ENCODE measurements around the gene PTTG1IP2.
A peak's percentile ranks its signal among the peaks of the same experiment; 100 is the strongest.

The PTTG1IP2 gene

DNA sequence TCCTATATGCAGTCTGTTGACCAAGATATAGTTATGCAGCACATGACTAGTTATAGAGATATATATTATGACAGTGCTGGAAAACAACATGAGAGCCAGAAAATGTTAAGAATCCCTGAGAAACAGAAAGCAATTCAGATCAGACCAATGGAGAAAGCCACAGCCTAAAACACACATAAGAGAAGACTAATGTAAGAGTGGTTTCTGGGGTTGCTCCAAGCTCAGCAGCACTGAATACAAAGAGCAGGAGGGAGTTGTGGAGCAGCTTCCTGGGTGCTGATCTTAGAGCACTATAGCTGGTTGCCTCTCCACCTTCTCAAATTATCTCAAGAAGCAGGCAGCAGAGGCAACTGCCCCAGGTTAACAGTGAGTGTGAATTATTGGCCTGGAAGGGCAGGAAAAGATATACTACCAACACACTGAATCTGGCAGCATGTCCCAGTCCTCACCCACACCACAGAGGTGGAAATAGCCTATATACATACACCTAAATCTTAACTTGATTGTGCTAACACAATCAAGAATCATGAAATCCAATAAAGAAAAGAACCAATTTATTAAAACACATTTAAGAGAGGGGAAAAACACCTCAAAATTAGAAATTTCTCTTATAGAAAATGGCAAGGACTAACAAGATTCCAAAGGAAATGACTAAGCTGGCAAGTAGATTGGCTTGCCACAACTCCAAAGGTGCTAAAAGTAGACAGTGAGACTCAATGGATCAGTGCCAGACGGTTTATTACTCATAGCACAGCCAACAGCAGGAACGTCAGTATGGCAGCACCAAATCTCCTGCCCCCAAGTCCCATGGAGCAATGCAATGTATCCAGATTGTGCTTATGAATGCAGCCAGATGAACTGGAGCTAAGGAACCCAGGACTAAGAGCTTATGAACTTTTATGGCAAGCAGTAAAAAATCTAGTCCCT lies 5.1 kb downstream of the PTTG1IP2 start:
- no peak overlapping the region for H3K27ac ChIP-seq
- H3K36me3 ChIP-seq: no peaks in the 10 kb centered on the region
- no peak overlapping the region for H3K9ac ChIP-seq
- no peaks in the 10 kb centered on the region for H3K4me1 ChIP-seq
- H3K4me3 ChIP-seq: no peak overlapping the region
- no peaks in the 10 kb centered on the region for H3K9me3 ChIP-seq
- H3K4me2 ChIP-seq: no peak overlapping the region
- TF ChIP-seq Cebpa-rat (IDR thresholded peaks at IDR 0.05): no peak
- no peaks in the 10 kb centered on the region for H3K27me3 ChIP-seq
- no peaks in the 10 kb centered on the region for H4K20me1 ChIP-seq

DNA sequence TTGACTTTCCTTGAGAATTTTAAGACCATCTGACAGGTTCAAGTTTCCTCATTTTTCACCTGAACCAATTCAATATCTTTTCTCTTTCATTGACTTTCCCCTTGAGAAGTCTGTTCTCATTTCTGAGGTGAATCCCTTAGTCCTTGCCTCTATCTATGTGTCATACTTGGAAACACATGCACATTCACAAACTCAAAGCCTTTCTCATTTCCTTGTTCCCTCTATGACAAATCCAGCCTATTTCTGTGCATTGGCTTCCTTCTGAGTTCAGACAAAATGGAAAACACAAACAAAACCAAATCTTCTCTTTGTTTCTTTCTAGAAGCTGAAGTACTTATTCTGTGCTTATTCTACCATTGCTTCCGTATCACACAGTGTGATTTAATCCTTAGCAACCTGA lies 13.8 kb downstream of the PTTG1IP2 start:
- no peak overlapping the region for H3K27ac ChIP-seq
- H3K4me3 ChIP-seq: no peak overlapping the region
- no peak overlapping the region for H3K9ac ChIP-seq
- no peaks in the 10 kb centered on the region for H3K9me3 ChIP-seq
- H3K36me3 ChIP-seq: no peaks in the 10 kb centered on the region
- H3K27me3 ChIP-seq: no peaks in the 10 kb centered on the region
- no peaks in the 10 kb centered on the region for H4K20me1 ChIP-seq
- peaks cover 5% of the 10 kb centered on the region for H3K4me1 ChIP-seq
- TF ChIP-seq Cebpa-rat (IDR thresholded peaks at IDR 0.05): no peak
- H3K4me2 ChIP-seq: no peak overlapping the region

DNA sequence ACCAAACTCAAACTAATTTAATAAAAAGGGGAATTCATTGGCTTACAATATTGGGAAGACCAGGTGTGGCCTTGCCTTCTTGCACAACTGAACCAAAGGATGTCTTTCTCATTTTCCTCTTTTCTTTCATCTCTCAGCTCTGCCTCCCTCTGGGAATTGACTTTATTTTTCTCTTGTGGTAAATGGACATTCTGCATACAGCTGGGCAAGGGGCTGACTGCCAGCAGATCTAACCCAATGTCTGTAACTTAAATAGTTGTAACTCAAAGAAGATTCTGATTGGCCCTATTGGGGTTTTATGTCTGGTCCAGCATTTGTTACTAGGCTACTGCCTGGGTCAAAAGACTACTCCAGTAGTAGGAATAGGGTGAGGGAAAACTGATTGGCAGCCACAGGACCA lies 15.3 kb downstream of the PTTG1IP2 start:
- Histone ChIP-seq H3K9ac (no peak overlapping the region), H3K27ac (no peak overlapping the region), H3K27me3 (no peaks in the 10 kb centered on the region), H3K36me3 (no peaks in the 10 kb centered on the region), H3K4me2 (0 out of 2 replicates have a peak overlapping the region, but pooled peaks have one; percentile 0), H3K9me3 (no peaks in the 10 kb centered on the region), H4K20me1 (no peaks in the 10 kb centered on the region), H3K4me1 (peaks cover 5% of the 10 kb centered on the region), H3K4me3 (no peak overlapping the region)
- TF ChIP-seq Cebpa-rat (IDR thresholded peaks at IDR 0.05): no peak

DNA sequence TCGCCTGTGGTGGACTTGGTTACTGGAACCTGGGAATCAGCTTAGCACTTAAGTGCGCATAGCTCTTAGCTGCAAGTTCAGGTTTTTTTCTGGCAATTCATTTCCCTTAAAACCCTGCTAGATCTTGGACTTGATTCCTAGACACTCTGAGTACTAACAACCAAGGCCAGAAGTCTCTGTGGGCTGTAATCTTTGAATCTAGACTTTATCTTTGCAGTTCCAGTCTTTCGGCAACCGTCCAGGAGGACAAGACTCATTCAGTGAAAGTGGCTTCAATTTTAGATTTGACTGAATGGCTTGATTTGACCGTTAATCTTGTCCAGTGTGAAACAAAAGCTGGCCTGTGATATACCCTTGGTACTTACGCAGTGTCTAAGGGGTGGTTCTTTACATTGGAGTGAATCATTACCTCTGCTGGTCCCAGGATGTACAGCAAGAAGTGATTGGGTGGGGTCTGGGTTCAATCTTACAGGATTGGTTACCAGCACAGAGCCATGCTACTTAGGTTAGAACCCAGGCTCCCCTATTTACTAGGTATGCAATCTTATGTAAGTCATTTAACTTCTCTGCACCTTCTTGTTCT lies 16.4 kb downstream of the PTTG1IP2 start:
- no peak overlapping the region for H3K4me3 ChIP-seq
- no peak for TF ChIP-seq Cebpa-rat (IDR thresholded peaks at IDR 0.05)
- H3K36me3 ChIP-seq: no peaks in the 10 kb centered on the region
- peaks cover 5% of the 10 kb centered on the region for H3K4me1 ChIP-seq
- H3K9me3 ChIP-seq: no peaks in the 10 kb centered on the region
- H3K27ac ChIP-seq: no peak overlapping the region
- no peaks in the 10 kb centered on the region for H4K20me1 ChIP-seq
- H3K9ac ChIP-seq: no peak overlapping the region
- no peak overlapping the region for H3K4me2 ChIP-seq
- H3K27me3 ChIP-seq: no peaks in the 10 kb centered on the region

DNA sequence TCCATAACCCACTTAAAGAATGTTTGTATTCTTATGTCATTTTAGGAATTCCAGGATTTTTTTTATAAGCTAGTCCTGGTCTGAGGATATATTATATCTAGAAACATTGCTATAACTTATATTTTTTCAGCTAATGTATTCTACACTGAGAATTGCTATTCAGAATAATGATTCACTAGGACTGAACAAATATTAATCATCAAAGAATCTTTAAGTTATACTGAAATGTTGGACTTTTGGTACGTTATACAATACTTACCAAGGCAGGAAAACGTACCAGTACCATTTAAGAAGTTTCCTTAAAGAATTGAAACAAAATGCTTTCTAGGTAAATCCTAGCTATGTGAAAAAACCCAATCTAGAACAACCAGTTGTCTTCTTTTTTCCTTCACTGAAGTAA lies 18.4 kb downstream of the PTTG1IP2 start:
- H3K36me3 ChIP-seq: no peaks in the 10 kb centered on the region
- H3K27me3 ChIP-seq: no peaks in the 10 kb centered on the region
- H4K20me1 ChIP-seq: no peaks in the 10 kb centered on the region
- H3K27ac ChIP-seq: no peak overlapping the region
- H3K9me3 ChIP-seq: no peaks in the 10 kb centered on the region
- peaks cover 5% of the 10 kb centered on the region for H3K4me1 ChIP-seq
- no peak overlapping the region for H3K4me3 ChIP-seq
- H3K4me2 ChIP-seq: no peak overlapping the region
- H3K9ac ChIP-seq: no peak overlapping the region
- TF ChIP-seq Cebpa-rat (IDR thresholded peaks at IDR 0.05): no peak

DNA sequence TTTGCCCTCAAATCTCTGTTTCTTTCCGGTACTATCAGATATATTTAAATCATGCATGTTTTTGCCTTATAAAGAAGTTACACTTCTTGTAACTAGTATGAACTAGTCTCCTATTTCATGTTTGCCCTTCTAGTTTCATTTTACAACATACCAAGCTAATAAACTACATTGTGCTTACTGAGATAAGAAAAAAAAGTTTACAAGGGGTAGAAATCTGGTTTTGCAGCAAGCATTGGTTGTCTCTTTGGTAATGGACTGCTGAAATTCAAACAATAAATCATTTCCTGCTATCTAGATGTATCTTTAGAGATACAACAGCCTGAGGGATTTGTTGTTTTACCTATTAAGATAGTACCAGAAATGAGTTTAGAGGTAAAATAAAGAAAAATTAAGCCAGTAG lies 18.8 kb downstream of the PTTG1IP2 start:
- no peaks in the 10 kb centered on the region for H3K36me3 ChIP-seq
- TF ChIP-seq Cebpa-rat (IDR thresholded peaks at IDR 0.05): no peak

DNA sequence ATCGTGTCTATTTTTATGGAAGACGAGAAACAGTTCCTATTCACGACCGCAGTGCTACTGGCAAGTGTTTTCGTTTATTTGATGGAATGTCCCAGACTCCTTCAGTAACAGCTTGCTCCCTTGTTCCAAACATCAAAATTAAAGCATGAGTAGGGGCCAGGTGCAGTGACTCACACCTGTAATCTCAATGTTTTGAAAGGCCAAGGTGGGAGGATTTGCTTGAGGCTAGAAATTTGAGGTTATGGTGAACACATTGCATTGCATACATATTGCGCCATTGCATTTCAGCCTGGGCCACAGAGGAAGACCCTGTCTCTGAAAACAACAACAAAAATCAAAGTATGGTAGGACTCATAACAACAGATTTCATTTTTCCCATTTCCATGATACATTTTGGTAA lies 22.8 kb downstream of the PTTG1IP2 start:
- Histone ChIP-seq H4K20me1 (no peaks in the 10 kb centered on the region), H3K27me3 (no peaks in the 10 kb centered on the region), H3K4me1 (no peaks in the 10 kb centered on the region), H3K4me3 (no peak overlapping the region), H3K9me3 (no peaks in the 10 kb centered on the region), H3K9ac (no peak overlapping the region), H3K36me3 (no peaks in the 10 kb centered on the region), H3K4me2 (no peak overlapping the region), H3K27ac (no peak overlapping the region)
- TF ChIP-seq Cebpa-rat (IDR thresholded peaks at IDR 0.05): no peak

More for the DNA sequence above, 18.8 kb downstream of the PTTG1IP2 start:
- Histone ChIP-seq H3K9ac (no peak overlapping the region), H3K4me2 (no peak overlapping the region), H3K27me3 (no peaks in the 10 kb centered on the region), H4K20me1 (no peaks in the 10 kb centered on the region), H3K27ac (no peak overlapping the region), H3K4me3 (no peak overlapping the region), H3K4me1 (peaks cover 5% of the 10 kb centered on the region), H3K9me3 (no peaks in the 10 kb centered on the region)

DNA sequence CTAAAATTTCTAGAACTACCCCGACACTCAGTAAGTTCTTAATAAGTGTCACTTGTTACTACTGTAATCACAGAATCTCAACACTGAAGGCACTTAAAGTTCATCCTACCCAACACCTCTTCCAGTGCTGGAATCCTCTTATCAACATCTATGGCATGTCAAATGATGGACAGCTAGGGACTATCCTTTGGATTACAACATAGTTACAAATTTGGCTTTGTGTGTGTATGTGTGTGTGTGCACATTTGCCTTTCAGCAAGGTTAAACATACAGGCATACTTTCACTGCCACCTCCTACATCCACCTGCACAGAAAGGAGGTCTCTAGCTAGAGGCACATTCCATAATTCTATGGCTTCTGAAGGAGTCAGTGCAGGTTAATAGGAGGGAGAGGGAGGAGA lies 25.8 kb downstream of the PTTG1IP2 start:
- H3K27ac ChIP-seq: no peak overlapping the region
- no peak overlapping the region for H3K4me3 ChIP-seq
- H3K36me3 ChIP-seq: no peaks in the 10 kb centered on the region
- TF ChIP-seq Cebpa-rat (IDR thresholded peaks at IDR 0.05): no peak
- H3K4me1 ChIP-seq: no peaks in the 10 kb centered on the region
- no peak overlapping the region for H3K9ac ChIP-seq
- no peak overlapping the region for H3K4me2 ChIP-seq
- H3K9me3 ChIP-seq: no peaks in the 10 kb centered on the region
- no peaks in the 10 kb centered on the region for H4K20me1 ChIP-seq
- H3K27me3 ChIP-seq: no peaks in the 10 kb centered on the region

DNA sequence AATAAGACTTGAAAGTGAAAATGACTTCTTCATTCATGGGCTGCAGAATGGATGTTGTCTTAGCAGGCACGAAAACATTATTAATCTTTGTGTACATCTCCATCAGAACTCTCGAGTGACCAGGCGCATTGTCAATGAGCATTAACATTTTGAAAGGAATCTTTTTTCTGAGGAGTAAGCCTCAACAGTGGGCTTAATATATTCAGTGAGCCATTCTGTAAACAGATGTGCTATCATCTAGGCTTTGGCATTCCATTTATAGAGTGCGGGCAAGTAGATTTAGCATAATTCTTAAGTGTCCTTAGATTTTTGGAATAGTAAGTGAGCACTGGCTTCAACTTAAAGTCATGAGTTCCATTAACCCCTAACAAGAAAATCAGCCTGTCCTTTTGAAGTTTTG lies 33.1 kb downstream of the PTTG1IP2 start:
- Histone ChIP-seq H3K27ac (no peak overlapping the region), H4K20me1 (no peaks in the 10 kb centered on the region), H3K4me1 (no peaks in the 10 kb centered on the region), H3K27me3 (no peaks in the 10 kb centered on the region), H3K9me3 (no peaks in the 10 kb centered on the region), H3K4me3 (no peak overlapping the region), H3K9ac (no peak overlapping the region), H3K4me2 (no peak overlapping the region), H3K36me3 (no peaks in the 10 kb centered on the region)
- no peak for TF ChIP-seq Cebpa-rat (IDR thresholded peaks at IDR 0.05)

DNA sequence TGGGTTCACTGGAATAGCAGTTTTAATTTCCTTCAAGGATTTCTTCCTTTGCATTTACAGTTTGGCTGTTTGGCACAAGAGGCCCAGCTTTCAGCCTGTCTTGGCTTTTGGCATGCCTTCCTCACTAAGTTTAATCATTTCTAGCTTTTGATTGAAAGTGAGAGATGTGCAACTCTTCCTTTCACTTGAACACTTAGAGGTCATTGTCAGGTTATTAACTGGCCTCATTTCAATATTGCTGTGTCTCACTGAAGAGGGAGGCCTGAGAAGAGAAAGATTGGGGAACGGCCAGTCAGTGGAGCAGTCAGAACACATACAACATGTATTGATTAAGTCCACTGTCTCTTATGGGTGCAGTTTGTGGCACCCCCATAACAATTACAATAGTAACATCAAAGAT lies 33.9 kb downstream of the PTTG1IP2 start:
- Histone ChIP-seq H3K36me3 (no peaks in the 10 kb centered on the region), H3K4me2 (no peak overlapping the region), H3K4me1 (no peaks in the 10 kb centered on the region), H3K27me3 (no peaks in the 10 kb centered on the region), H3K27ac (no peak overlapping the region), H3K9ac (no peak overlapping the region), H3K9me3 (no peaks in the 10 kb centered on the region), H3K4me3 (no peak overlapping the region), H4K20me1 (no peaks in the 10 kb centered on the region)
- TF ChIP-seq Cebpa-rat (IDR thresholded peaks at IDR 0.05): no peak
